ENCODE results near the gene TMEM39B.
"Not testable (repeated sequence)": the region's sequence is repeated elsewhere in the genome, so short reads cannot be mapped to it uniquely, and the experiment has no call there.

TMEM39B gene

DNA sequence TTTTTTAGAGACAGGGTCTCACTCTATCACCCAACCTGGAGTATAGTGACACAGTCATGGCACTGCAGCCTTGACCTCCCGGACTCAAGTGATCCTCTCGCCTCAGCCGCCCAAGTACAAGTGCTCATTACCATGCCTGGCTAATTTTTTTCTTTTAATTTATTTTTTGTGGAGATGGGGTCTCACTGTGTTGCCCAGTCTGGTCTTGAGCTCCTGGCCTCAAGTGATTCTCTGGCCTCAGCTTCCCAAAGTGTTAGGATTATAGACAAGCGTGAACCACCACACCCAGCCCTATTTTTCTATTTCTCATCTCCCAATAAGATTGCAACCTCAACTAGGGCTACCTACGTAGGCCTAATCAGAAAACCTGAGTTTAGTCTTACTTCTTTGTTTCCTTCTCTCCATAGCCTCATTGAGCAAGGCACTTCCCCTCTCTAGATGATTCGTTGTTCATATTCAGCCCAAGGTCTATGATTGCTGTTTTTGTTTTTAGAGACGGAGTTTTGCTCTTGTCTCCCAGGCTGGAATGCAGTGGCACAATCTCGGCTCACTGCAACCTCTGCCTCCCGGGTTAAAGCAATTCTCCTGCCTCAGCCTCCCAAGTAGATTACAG lies 34.0 kb downstream of the TMEM39B start:
- no peak overlapping the region; the same call in 1 of the 2 replicates for H3K27ac ChIP-seq
- TF ChIP-seq, protein P1, sequence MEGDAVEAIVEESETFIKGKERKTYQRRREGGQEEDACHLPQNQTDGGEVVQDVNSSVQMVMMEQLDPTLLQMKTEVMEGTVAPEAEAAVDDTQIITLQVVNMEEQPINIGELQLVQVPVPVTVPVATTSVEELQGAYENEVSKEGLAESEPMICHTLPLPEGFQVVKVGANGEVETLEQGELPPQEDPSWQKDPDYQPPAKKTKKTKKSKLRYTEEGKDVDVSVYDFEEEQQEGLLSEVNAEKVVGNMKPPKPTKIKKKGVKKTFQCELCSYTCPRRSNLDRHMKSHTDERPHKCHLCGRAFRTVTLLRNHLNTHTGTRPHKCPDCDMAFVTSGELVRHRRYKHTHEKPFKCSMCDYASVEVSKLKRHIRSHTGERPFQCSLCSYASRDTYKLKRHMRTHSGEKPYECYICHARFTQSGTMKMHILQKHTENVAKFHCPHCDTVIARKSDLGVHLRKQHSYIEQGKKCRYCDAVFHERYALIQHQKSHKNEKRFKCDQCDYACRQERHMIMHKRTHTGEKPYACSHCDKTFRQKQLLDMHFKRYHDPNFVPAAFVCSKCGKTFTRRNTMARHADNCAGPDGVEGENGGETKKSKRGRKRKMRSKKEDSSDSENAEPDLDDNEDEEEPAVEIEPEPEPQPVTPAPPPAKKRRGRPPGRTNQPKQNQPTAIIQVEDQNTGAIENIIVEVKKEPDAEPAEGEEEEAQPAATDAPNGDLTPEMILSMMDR (conservative IDR thresholded peaks at IDR 0.05) = no peak

DNA sequence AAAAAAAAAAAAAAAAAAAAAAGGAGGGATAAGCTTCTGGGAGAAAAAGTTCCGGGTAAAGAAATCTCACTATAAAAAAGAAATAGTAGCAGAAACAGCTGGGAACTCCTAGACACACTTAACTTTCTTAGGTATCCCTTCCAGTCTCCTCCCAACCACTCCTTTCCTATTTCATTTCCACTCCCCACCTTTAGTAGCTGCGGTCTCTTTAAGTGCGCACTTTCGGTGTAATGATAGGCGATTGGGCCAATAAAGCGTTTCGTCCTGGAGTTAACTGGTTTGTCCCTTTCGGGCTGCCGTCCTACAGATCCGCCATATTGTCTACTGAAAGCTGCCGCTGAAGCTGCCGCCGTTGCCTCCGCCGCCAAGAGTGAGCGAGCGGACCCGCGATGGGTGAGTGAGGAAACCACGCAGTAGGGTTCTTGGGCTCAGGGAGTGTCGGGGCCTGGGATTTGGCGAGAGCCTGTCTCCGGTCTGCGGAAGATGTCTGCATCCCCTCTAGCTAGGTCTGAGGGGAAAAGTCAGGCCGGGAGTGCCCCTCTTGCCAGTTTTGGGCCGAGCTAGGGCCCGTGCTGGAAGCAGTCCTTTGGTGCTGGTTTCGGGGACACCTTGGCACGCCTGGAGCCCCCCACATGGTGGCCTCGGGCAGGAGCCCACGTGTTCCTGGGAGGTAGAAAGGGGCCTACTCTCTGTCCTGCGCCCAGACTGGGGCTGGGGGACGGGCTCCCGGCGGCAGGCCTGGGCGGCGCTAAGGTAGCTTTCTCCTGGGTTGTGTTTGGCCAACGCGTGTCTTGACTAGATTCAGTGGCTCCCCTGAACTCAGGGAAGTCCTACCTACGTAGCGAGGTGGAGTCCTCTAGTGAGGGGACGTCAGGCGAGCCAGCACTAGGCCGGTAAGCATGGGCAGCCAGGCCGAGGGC lies 35.3 kb downstream of the TMEM39B start, which contains the start of gene KPNA6:
Gene KPNA6 (plus strand): TSS at position 315 of the 920 bp plus-strand sequence. CDS start 75 bp downstream, at position 390.
- TF ChIP-seq, protein P1 (conservative IDR thresholded peaks at IDR 0.05) = no peak
- peak within 1 kb of the TSS; percentile 91 for H3K27ac ChIP-seq

DNA sequence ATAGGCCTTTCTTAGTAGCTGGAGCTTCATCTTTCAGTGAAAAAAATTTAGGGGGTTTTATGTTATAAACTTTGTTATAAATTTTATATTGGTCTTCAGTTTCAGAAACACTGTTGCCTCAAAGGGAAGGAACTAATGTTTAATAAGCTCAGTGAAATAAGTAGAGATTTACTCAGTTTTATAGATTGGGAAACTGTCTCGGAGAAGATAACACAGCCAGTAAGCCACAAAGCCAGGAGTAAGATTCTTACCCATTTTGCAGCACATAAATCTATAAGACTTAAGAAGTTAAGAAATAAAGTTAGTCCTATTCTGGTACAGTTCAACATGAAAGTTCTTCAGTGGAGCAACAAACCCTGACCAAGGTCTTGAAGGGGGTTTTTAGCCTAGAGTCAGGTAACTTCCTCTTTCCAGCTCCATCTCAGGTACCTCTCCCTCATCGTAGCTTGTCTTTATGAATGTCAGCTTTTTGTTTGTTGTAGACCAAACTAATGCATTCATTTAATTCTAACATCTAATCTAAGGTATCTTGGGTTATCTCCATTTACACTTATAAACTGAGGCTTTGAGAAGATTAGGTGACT lies 38.4 kb downstream of the TMEM39B start:
- TF ChIP-seq, protein P1 (conservative IDR thresholded peaks at IDR 0.05) = no peak
- no peak overlapping the region for H3K27ac ChIP-seq

DNA sequence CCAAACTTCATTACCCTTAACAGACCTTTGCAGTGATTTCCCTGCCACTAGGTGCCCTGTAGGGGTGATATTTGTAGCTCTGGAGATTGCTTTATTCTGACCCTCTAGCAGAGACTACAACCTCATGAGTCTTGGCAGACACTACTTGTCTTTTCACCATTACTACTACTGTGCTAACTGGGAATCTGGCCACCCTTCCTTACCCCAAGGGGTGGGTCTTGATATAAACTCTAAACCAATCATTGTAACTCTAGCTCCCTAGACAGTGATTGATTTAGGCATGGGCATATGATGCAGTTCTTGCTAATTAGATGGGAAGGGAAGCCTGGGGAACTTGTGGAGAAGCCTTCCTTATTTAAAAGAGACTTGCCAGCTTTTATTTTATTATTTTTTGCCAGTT lies 39.0 kb downstream of the TMEM39B start:
- TF ChIP-seq, protein P1 (conservative IDR thresholded peaks at IDR 0.05) = no peak
- H3K27ac ChIP-seq = no peak overlapping the region

DNA sequence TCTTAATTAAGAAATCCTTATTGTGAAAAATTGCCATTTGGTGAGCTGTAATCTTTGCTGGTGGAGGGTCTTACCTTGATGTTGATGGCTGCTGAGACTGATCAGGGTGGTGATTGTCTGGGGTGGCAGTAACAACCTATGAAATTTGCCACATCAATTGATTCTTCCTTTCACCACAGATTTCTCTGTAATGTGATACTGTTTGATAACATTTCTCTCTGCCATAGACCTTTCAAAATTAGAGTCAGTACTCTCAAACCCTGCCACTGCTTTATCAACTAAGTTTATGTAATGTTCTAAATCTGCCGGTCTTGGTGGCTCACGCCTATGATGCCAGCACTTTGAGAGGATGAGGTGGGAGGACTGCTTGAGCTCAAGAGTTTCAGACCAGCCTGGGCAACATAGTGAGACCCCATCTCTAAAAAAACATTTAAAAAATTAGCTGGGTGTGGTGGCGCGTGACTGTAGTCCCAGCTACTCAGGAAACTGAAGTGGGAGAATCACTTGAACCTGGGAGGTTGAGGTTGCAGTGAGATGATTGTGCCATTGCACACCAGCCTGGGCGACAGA lies 40.2 kb downstream of the TMEM39B start:
- TF ChIP-seq, protein P1 (conservative IDR thresholded peaks at IDR 0.05) = no peak
- H3K27ac ChIP-seq = no peak overlapping the region

DNA sequence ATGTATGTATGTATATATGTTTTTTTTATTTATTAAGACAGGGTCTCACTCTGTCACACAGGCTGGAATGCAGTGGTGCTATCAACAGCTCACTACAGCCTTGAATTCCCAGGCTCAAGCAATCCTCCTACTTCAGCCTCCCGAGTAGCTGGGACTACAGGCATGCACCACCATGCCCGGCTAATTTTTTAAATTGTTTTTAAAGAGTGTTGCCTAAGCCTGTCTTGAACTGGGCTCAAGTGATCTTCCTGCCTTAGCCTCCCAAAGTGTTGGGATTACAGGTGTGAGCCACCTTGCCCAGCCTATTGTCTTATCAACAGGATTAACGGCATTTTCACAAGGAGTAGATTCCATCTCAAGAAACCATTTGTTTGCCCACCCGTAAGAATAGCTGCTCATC lies 40.7 kb downstream of the TMEM39B start:
- H3K27ac ChIP-seq = not testable (repeated sequence)

DNA sequence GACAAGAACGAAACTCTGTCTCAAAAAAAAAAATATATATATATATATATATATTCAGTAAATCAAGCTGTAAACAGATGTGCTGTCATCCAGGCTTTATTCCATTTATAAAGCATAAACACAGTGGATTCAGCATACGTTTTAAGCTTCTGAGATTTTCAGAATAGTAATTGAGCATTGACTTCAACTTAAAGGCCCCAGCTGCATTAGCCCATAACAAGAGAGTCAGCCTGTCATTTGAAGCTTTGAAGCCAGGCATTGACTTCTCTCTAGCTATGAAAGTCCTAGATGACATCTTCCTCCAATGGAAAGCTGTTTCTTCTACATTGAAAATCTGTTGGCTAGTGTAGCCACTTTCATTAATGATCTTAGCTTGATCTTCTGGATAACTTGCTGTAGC lies 41.7 kb downstream of the TMEM39B start:
- TF ChIP-seq, protein P1 (conservative IDR thresholded peaks at IDR 0.05) = no peak

More for the DNA sequence above, 41.7 kb downstream of the TMEM39B start:
- no peak overlapping the region for H3K27ac ChIP-seq
